Adrenal gland (tissue), 12 donors: ENCODE measurements around the gene BGLAP. TPM values are rescaled to one million over a fixed set of nuclear protein-coding genes. Genes with fewer than 3 reads are reported as not detected.

Source experiments
- DNase-seq, 7 donors: peaks; one replicate each; pipeline ENCODE4 v3.0.0-alpha.2; 2019 to 2020
- H3K27ac ChIP-seq, 5 donors: fragments of 200-600 bp; sonication (generic) in 4 of 5; 1 replicate in 3 of 5; 2 replicates in 2 of 5; pipeline versions ENCODE4 v1.5.1 to v1.8.0; 2016 to 2020; ENCODE audit warnings: mild to moderate bottlenecking in 1 of 5
- H3K27me3 ChIP-seq: fragments of 200-600 bp; 2 replicates; pipeline ENCODE4 v1.8.0; 2021
- H3K36me3 ChIP-seq, 2 donors: fragments of 200-600 bp; replicated peaks in 1 of 2; 1 replicate in 1 of 2; 2 replicates in 1 of 2; pipeline versions ENCODE4 v1.5.1 to v1.8.0; 2018 to 2022
- H3K4me1 ChIP-seq, 2 donors: fragments of 200-600 bp; replicated peaks in 1 of 2; 1 replicate in 1 of 2; 2 replicates in 1 of 2; pipeline versions ENCODE4 v1.5.1 to v1.8.0; 2018 to 2021
- H3K4me3 ChIP-seq, 4 donors: fragments of 200-600 bp; sonication (generic) in 3 of 4; one replicate each; pipeline ENCODE4 v1.5.1; 2016 to 2018
- H3K9me3 ChIP-seq, 3 donors: fragments of 200-600 bp; sonication (generic) in 1 of 3; replicated peaks in 1 of 3; 1 replicate in 2 of 3; 2 replicates in 1 of 3; pipeline versions ENCODE4 v1.5.1 to v1.8.0; 2016 to 2021
- CTCF ChIP-seq, 6 experiments: fragments of 450-650 bp in 4 of 6; fragments of 200-600 bp in 2 of 6; sonication (generic) in 1 of 6; IDR thresholded peaks; 1 replicate in 5 of 6; 2 replicates in 1 of 6; pipeline versions ENCODE4 v1.5.1 to v1.8.0; 2016 to 2021; ENCODE audit warnings: antibody characterized with exemption in 6 of 6, mild to moderate bottlenecking in 2 of 6, moderate library complexity in 1 of 6
- POLR2A ChIP-seq, 2 donors: fragments of 450-650 bp; IDR thresholded peaks; one replicate each; pipeline ENCODE4 v1.6.1; 2017; ENCODE audit warnings: antibody characterized with exemption in 2 of 2, mild to moderate bottlenecking in 2 of 2, moderate library complexity in 1 of 2
- WGBS, 4 donors: extraction: QIAGEN DNeasy Blood & Tissue Kit in 2 of 4; methylation state at CpG; one replicate each; pipeline versions ENCODE4 v1.1.5 to v1.1.7; 2013 to 2017; 5-methylcytosine and 5-hydroxymethylcytosine counted together
- intact Hi-C, 2 donors: fragments of 100-400 bp; cut with DNase I; formaldehyde crosslinking; loops; one replicate each; pipeline versions ENCODE4 v1.14.1 to v1.15.0; 2022 to 2023
- polyA plus RNA-seq, 3 donors: library from polyadenylated mRNA; stranded (reverse); fragments of 200-250 nt in 2 of 3; fragments of 350-450 nt in 1 of 3; fragmentation: Illumina TruSeq in 1 of 3; extraction: RNeasy Lipid Tissue Mini Kit (QIAGEN cat#74804) in 1 of 3; gene quantifications; one replicate each; pipeline ENCODE4 v1.2.3, GENCODE V29; 2013 to 2014
- total RNA-seq, 9 donors: library from RNA; depleted of rRNA in 4 of 9; stranded (reverse); fragments of >200 nt in 4 of 9; fragments of 120-200 nt in 1 of 9; fragmentation: NEBNext Ultra II Directional in 1 of 9; extraction: Animal tissue kit (Norgen Biotek cat#: 25700) in 1 of 9; gene quantifications; one replicate each; pipeline versions ENCODE4 v1.1.0 to v1.2.4, GENCODE V29; 2013 to 2023
- donor health status: healthy with polysubstance abuse.
- donor health status: Bipolar disorder and iron deficiency.
- donor health status: DM: yes; HTN: yes; CAD: no.
- donor health status: DM: no; HTN: no; CAD: no.
- donor health status: DM: no; HTN: no; CAD: no.
- donor health status: DM: yes; HTN: yes; CAD: no.

Gene BGLAP
- total and polyA plus RNA-seq, 12 donors: 0.39 to 8.2 (median 1.2) TPM; not detected in 3

- Histone ChIP-seq H3K27me3 (no peaks in the 10 kb centered on the region), H3K9me3 (no peaks in the 10 kb centered on the region), H3K4me1 (peaks cover 4 to 12% of the 10 kb centered on the region in 2 donors), H3K36me3 (peaks cover 0 to 94% of the 10 kb centered on the region in 2 donors), H3K27ac (no peak overlapping the region), H3K4me3 (no peak overlapping the region)
- DNase-seq: no peak
- no peak for TF ChIP-seq CTCF (IDR thresholded peaks at IDR 0.05)
- no peak for TF ChIP-seq POLR2A (IDR thresholded peaks at IDR 0.05)
- WGBS, 4 donors: 89 to 95% (median 93%) methylated on average over 2 of the region's 2 CpGs
- intact Hi-C loops: no loop called here
Measured at GRCh38 chr1:156260896-156261295, 18.9 kb downstream of the BGLAP start.

- H3K9me3 ChIP-seq: no peaks in the 10 kb centered on the region
- intact Hi-C loops: no loop called here
- no peak overlapping the region for H3K4me3 ChIP-seq
- H3K36me3 ChIP-seq: peaks cover 0 to 94% of the 10 kb centered on the region in 2 donors
- no peaks in the 10 kb centered on the region for H3K27me3 ChIP-seq
- peak; percentile 51 to 81 (median 75) for DNase-seq
- WGBS, 4 donors: 49 to 59% (median 53%) methylated on average over 9 of the region's 9 CpGs
- TF ChIP-seq CTCF (IDR thresholded peaks at IDR 0.05): no peak
- TF ChIP-seq POLR2A (IDR thresholded peaks at IDR 0.05): no peak
- peaks cover 4 to 12% of the 10 kb centered on the region in 2 donors for H3K4me1 ChIP-seq
- peak overlapping the region in 4 of 5 donors; percentile 10 to 69 (median 38) for H3K27ac ChIP-seq
Measured at GRCh38 chr1:156262461-156263287, 20.7 kb downstream of the BGLAP start.

- 72 to 90% (median 82%) methylated on average over 8 to 9 of the region's 9 CpGs for WGBS, 4 donors
- peaks cover 0 to 94% of the 10 kb centered on the region in 2 donors for H3K36me3 ChIP-seq
- no peaks in the 10 kb centered on the region for H3K9me3 ChIP-seq
- H3K27me3 ChIP-seq: no peaks in the 10 kb centered on the region
- intact Hi-C loops: no loop called here
- H3K4me3 ChIP-seq: no peak overlapping the region
- no peak for DNase-seq
- H3K4me1 ChIP-seq: peaks cover 4 to 12% of the 10 kb centered on the region in 2 donors
- H3K27ac ChIP-seq: peak overlapping the region in 3 of 5 donors; percentile 10 to 69 (median 67)
- TF ChIP-seq CTCF (IDR thresholded peaks at IDR 0.05): no peak
- TF ChIP-seq POLR2A (IDR thresholded peaks at IDR 0.05): no peak
Measured at GRCh38 chr1:156263288-156263655, 21.3 kb downstream of the BGLAP start.

- H3K36me3 ChIP-seq: peaks cover 0 to 93% of the 10 kb centered on the region in 2 donors
- TF ChIP-seq CTCF (IDR thresholded peaks at IDR 0.05) (no peak), POLR2A (IDR thresholded peaks at IDR 0.05) (no peak)
- WGBS, 4 donors: 85 to 90% (median 88%) methylated on average over 9 to 13 of the region's 13 CpGs
- no peaks in the 10 kb centered on the region for H3K9me3 ChIP-seq
- H3K4me1 ChIP-seq: peaks cover 4 to 12% of the 10 kb centered on the region in 2 donors
- no peak overlapping the region for H3K27ac ChIP-seq
- no peak for DNase-seq
- intact Hi-C loops: no loop called here
- no peak overlapping the region for H3K4me3 ChIP-seq
- no peaks in the 10 kb centered on the region for H3K27me3 ChIP-seq
Measured at GRCh38 chr1:156266051-156266450, 24.1 kb downstream of the BGLAP start.
